K562 (cell line): ENCODE data around the gene FAM161B. TPM values are rescaled to one million over a fixed set of nuclear protein-coding genes. Genes with fewer than 3 reads are reported as not detected.

Experiments used
- ATAC-seq: fragments of 200-7000 bp; cut with Tn5 transposase; 3 replicates; pipeline ENCODE4 v1.9.1; 2020; ENCODE audit warnings: moderate library complexity
- BruUV-seq: library from RNA; stranded (reverse); fragments of 400-500 nt; replicated peaks from 2 replicates; lab custom pipeline; 2021; lab: Mats Ljungman, UMichigan
- CTCF ChIA-PET: fragments of 300-600 bp; formaldehyde crosslinking; extraction: SDS; loops from one replicate; lab custom pipeline; 2021; ENCODE audit warnings: low intra/inter-chr PET ratio; lab: Yijun Ruan, JAX
- POLR2A ChIA-PET: fragments of 300-600, 350-650 bp; sonication (Branson Sonifier 250); formaldehyde crosslinking; extraction: SDS; loops from one replicate; lab custom pipeline; 2021; ENCODE audit warnings: antibody characterized with exemption, inconsistent platforms; lab: Yijun Ruan, JAX
- DNase-seq, 4 experiments: peaks; one replicate each; pipeline versions ENCODE4 v3.0.0 to v3.0.0-alpha.2; 2011 to 2018; ENCODE audit warnings: low spot score in 3 of 4, mixed read lengths in 3 of 4; ENCODE audit errors: extremely low read depth in 1 of 4
- FAIRE-seq: peaks from 2 replicates; lab custom pipeline; 2011; peaks lifted over from hg19 to GRCh38; lab: Jason Lieb, UNC
- H2AFZ ChIP-seq: 2 replicates; pipeline ENCODE4 v1.6.0; 2011; ENCODE audit warnings: low read depth, low read length, control low read depth, inconsistent platforms
- H3K27ac ChIP-seq: fragments of 200-600 bp; 3 replicates; pipeline ENCODE4 v1.8.0; 2011; ENCODE audit warnings: low read depth, mild to moderate bottlenecking, control low read depth, inconsistent platforms, low read length, moderate library complexity, mixed read lengths; ENCODE audit errors: extremely low read depth
- H3K27me3 ChIP-seq, 2 experiments: fragments of 300-600 bp in 1 of 2; 2 replicates in 1 of 2; 3 replicates in 1 of 2; pipeline versions ENCODE4 v1.6.0 to v1.8.0; 2011; ENCODE audit warnings: inconsistent platforms in 2 of 2, low read length in 2 of 2, mild to moderate bottlenecking in 1 of 2, mixed read lengths in 1 of 2, moderate library complexity in 1 of 2; ENCODE audit not compliant: control insufficient read depth in 2 of 2, insufficient read depth in 2 of 2
- H3K36me3 ChIP-seq: fragments of 300-600 bp; 3 replicates; pipeline ENCODE4 v1.8.0; 2011; ENCODE audit warnings: mild to moderate bottlenecking, low read length, inconsistent platforms; ENCODE audit not compliant: control insufficient read depth, insufficient read depth
- H3K4me1 ChIP-seq, 2 experiments: fragments of 200-600 bp in 1 of 2; replicated peaks in 1 of 2; 2 replicates in 1 of 2; 3 replicates in 1 of 2; pipeline versions ENCODE4 v1.5.1 to v1.8.0; 2011; ENCODE audit warnings: inconsistent platforms in 2 of 2, low read length in 2 of 2, mild to moderate bottlenecking in 1 of 2, mixed read lengths in 1 of 2, moderate library complexity in 1 of 2; ENCODE audit not compliant: control insufficient read depth in 2 of 2, insufficient read depth in 2 of 2
- H3K4me2 ChIP-seq: 2 replicates; pipeline ENCODE4 v1.6.1; 2011; ENCODE audit warnings: low read length, control low read depth, inconsistent platforms, mixed read lengths; ENCODE audit not compliant: insufficient read depth
- H3K4me3 ChIP-seq: fragments of 200-600 bp; sonication (generic), shearing (Covaris generic); 2 replicates; pipeline ENCODE4 v1.5.1; 2016; ENCODE audit warnings: control low read depth, inconsistent platforms
- H3K79me2 ChIP-seq: fragments of 200-600 bp; 3 replicates; pipeline ENCODE4 v1.8.0; 2011; ENCODE audit warnings: low read length, inconsistent platforms; ENCODE audit not compliant: control insufficient read depth, insufficient read depth
- H3K9ac ChIP-seq, 2 experiments: 2 replicates each; pipeline versions ENCODE4 v1.6.0 to v1.6.1; 2011; ENCODE audit warnings: low read depth in 2 of 2, low read length in 2 of 2, control low read depth in 1 of 2, inconsistent platforms in 1 of 2, mild to moderate bottlenecking in 1 of 2, mixed read lengths in 1 of 2; ENCODE audit not compliant: insufficient read depth in 1 of 2
- H3K9me1 ChIP-seq: one replicate; pipeline ENCODE4 v1.6.0; 2011; ENCODE audit warnings: inconsistent platforms, mild to moderate bottlenecking, low read length, moderate library complexity; ENCODE audit not compliant: control insufficient read depth, insufficient read depth
- H3K9me3 ChIP-seq: replicated peaks from 2 replicates; pipeline ENCODE4 v1.5.1; 2011; ENCODE audit warnings: low read depth, low read length, inconsistent platforms; ENCODE audit not compliant: control insufficient read depth, insufficient read depth
- H4K20me1 ChIP-seq: replicated peaks from 2 replicates; pipeline ENCODE4 v1.6.1; 2011; ENCODE audit warnings: low read length, inconsistent platforms, mixed read lengths; ENCODE audit not compliant: control insufficient read depth, insufficient read depth
- BRF2 ChIP-seq: IDR thresholded peaks from 3 replicates; pipeline ENCODE4 v1.6.1; 2011; ENCODE audit warnings: borderline replicate concordance, mild to moderate bottlenecking; ENCODE audit not compliant: insufficient read length, insufficient read depth
- GABPB2 ChIP-seq: fragments of 250-450 bp; sonication (Bioruptor Pico); conservative IDR thresholded peaks from 2 replicates; pipeline ENCODE4 v1.5.1; 2021; ENCODE audit warnings: mild to moderate bottlenecking
- GATA2 ChIP-seq: sonication (generic); formaldehyde crosslinking; IDR thresholded peaks from 2 replicates; pipeline ENCODE4 v1.4.0; 2020; ENCODE audit warnings: mild to moderate bottlenecking, missing genetic modification reagents
- HNRNPUL1 ChIP-seq: fragments of 200-400 bp; formaldehyde crosslinking; IDR thresholded peaks from 2 replicates; pipeline ENCODE4 v1.6.1; 2017; ENCODE audit warnings: low read length
- MEF2A ChIP-seq: IDR thresholded peaks from 2 replicates; pipeline ENCODE4 v1.6.1; 2011; ENCODE audit warnings: low read depth, mild to moderate bottlenecking, low read length, moderate library complexity; ENCODE audit not compliant: control insufficient read depth
- MXI1 ChIP-seq: IDR thresholded peaks from 2 replicates; pipeline ENCODE4 v1.6.1; 2011; ENCODE audit warnings: low read depth, mild to moderate bottlenecking, improper control_type of control experiment, low read length
- NCOR1 ChIP-seq: fragments of 450-650 bp; IDR thresholded peaks from 2 replicates; pipeline ENCODE4 v1.6.1; 2016; ENCODE audit warnings: mild to moderate bottlenecking, moderate library complexity
- POLR3G ChIP-seq: IDR thresholded peaks from 2 replicates; pipeline ENCODE4 v1.6.1; 2011; ENCODE audit not compliant: insufficient read length, insufficient replicate concordance; ENCODE audit errors: extremely low read depth
- POU5F1 ChIP-seq: fragments of 150-350 bp; IDR thresholded peaks from 2 replicates; pipeline ENCODE4 v1.6.1; 2014; ENCODE audit warnings: borderline replicate concordance, low read length, low read depth, mild to moderate bottlenecking; ENCODE audit not compliant: partially characterized antibody
- RBM17 ChIP-seq: fragments of 200-400 bp; formaldehyde crosslinking; IDR thresholded peaks from 2 replicates; pipeline ENCODE4 v1.6.1; 2017; ENCODE audit warnings: low read depth, mild to moderate bottlenecking, low read length, borderline replicate concordance
- U2AF1 ChIP-seq: fragments of 200-400 bp; formaldehyde crosslinking; optimal IDR thresholded peaks from 2 replicates; pipeline ENCODE3; 2017; ENCODE audit warnings: mild to moderate bottlenecking, low read depth, low read length, moderate library complexity
- ZFP30 ChIP-seq: fragments of 250-450 bp; sonication (Bioruptor Pico); IDR thresholded peaks from 2 replicates; pipeline ENCODE4 v1.8.0; 2022; ENCODE audit warnings: moderate library complexity, mild to moderate bottlenecking, inconsistent platforms, borderline replicate concordance
- ZNF212 ChIP-seq: fragments of 450-650 bp; formaldehyde crosslinking; IDR thresholded peaks from 2 replicates; pipeline ENCODE4 v1.4.0; 2020; ENCODE audit warnings: mild to moderate bottlenecking
- ZNF24 ChIP-seq: fragments of 450-650 bp; IDR thresholded peaks from 2 replicates; pipeline ENCODE4 v1.6.1; 2016
- ZNF347 ChIP-seq: fragments of 450-650 bp; formaldehyde crosslinking; IDR thresholded peaks from 2 replicates; pipeline ENCODE4 v1.4.0; 2020; ENCODE audit warnings: low read depth, mild to moderate bottlenecking, moderate library complexity
- ZNF695 ChIP-seq: fragments of 450-650 bp; formaldehyde crosslinking; IDR thresholded peaks from 2 replicates; pipeline ENCODE4 v1.4.0; 2020; ENCODE audit warnings: mild to moderate bottlenecking, moderate library complexity
- WGBS: fragments of 100-300 bp; shearing (Covaris generic); methylation state at CpG from one replicate; pipeline ENCODE4 v1.1.6; 2016; ENCODE audit warnings: low coverage, mixed read lengths; ENCODE audit not compliant: insufficient coverage; ENCODE audit errors: missing lambda C conversion rate; 5-methylcytosine and 5-hydroxymethylcytosine counted together
- in situ Hi-C: fragments of 300-500 bp; cut with MboI; formaldehyde crosslinking; loops from 4 replicates; pipeline ENCODE4 v1.15.0; 2018; ENCODE audit warnings: inconsistent platforms, mixed read lengths
- intact Hi-C: fragments of 100-400 bp; cut with micrococcal nuclease; formaldehyde crosslinking; loops from 2 replicates; pipeline ENCODE4 v1.14.2; 2022
- polyA plus RNA-seq, 8 experiments: library from polyadenylated mRNA; depleted of rRNA in 4 of 8; stranded (reverse) in 5 of 8; unstranded in 3 of 8; fragments of >200 nt; fragmentation: Nextera tagmentation in 2 of 8; fragmentation: Illumina TruSeq in 1 of 8; extraction: Ambion mirVana in 2 of 8; extraction: Trizol in 1 of 8; gene quantifications; 2 replicates each; pipeline versions ENCODE4 v1.2.1 to v1.2.3, GENCODE V29; 2011 to 2014; ENCODE audit warnings: inconsistent platforms in 1 of 8, missing spikeins in 1 of 8
- total RNA-seq, 7 experiments: library from RNA; depleted of rRNA in 6 of 7; stranded (reverse); fragments of >200 nt in 6 of 7; fragmentation: Illumina TruSeq in 2 of 7; extraction: Trizol in 2 of 7; gene quantifications; 2 replicates each; pipeline versions ENCODE4 v1.2.1 to v1.2.3, GENCODE V29; 2011 to 2021; ENCODE audit warnings: low replicate concordance in 1 of 7
- TF ChIP-seq, protein P1 (sequence below): fragments of 450-650 bp; IDR thresholded peaks from 2 replicates; pipeline ENCODE4 v1.6.1; 2018; ENCODE audit warnings: mild to moderate bottlenecking, low read depth; ENCODE audit not compliant: partially characterized antibody
- TF ChIP-seq, protein P2 (sequence below): sonication (generic); formaldehyde crosslinking; IDR thresholded peaks from 2 replicates; pipeline ENCODE4 v1.8.1; 2022; ENCODE audit warnings: missing genetic modification reagents

FAM161B gene
- total and polyA plus RNA-seq, 9 of the 15 experiments (the other 6 are each of a cell fraction or from before 2014, with no cell fraction given) = 0.15 to 1.3 (median 0.84) TPM

DNA sequence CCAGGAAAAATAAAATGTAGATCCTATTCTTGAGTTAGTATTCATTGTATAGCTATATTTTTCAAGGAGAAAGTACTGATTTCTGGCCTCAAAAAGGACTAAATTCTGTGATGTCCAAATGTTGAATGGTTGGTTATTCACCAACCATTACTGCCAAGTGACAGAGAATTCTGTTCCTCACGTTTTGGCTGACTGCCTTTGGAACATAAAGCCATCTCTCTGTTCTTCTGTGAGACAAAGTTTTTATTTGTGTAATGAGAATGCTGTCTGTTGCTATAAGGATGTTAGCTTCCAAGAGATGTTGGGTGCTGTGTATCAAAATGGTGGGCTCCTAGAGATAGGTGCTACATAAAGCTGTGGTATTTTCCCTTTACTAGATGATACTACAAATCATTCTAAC is 54.0 kb downstream of the FAM161B start:
- BruUV-seq = no TSS peak
- 11% methylated on average over 1 of the region's 1 CpG for WGBS
- intact Hi-C loops = loop anchor here (2.0 kb wide), 1 partner anchor 63 kb away; no protein-coding TSS in a partner anchor
- Histone ChIP-seq H3K4me3 (no peak overlapping the region), H3K27me3 (no peaks in the 10 kb centered on the region), H3K4me1 (no peaks in the 10 kb centered on the region; a peak in 1 of 5 replicates), H3K9me1 (no peaks in the 10 kb centered on the region), H3K9ac (no peak overlapping the region), H3K27ac (no peak overlapping the region), H3K9me3 (no peaks in the 10 kb centered on the region), H3K36me3 (peaks cover 85% of the 10 kb centered on the region), H3K4me2 (no peak overlapping the region), H2AFZ (no peak overlapping the region), H3K79me2 (peaks cover 23% of the 10 kb centered on the region), H4K20me1 (no peaks in the 10 kb centered on the region)
- DNase-seq = no peak
- CTCF ChIA-PET = no interaction called here
- TF ChIP-seq GABPB2 (CRISPR knock-in tag) (no peak), GATA2 (CRISPR knock-in tag) (no peak), POU5F1 (no peak), ZNF695 (CRISPR knock-in tag) (no peak), MXI1 (no peak), BRF2 (no peak), ZFP30 (CRISPR knock-in tag) (no peak), NCOR1 (no peak), POLR3G (no peak), U2AF1 (no peak), HNRNPUL1 (no peak), ZNF347 (no peak), MEF2A (no peak), RBM17 (no peak), ZNF212 (CRISPR knock-in tag) (no peak), ZNF24 (no peak)
- TF ChIP-seq, protein P1, sequence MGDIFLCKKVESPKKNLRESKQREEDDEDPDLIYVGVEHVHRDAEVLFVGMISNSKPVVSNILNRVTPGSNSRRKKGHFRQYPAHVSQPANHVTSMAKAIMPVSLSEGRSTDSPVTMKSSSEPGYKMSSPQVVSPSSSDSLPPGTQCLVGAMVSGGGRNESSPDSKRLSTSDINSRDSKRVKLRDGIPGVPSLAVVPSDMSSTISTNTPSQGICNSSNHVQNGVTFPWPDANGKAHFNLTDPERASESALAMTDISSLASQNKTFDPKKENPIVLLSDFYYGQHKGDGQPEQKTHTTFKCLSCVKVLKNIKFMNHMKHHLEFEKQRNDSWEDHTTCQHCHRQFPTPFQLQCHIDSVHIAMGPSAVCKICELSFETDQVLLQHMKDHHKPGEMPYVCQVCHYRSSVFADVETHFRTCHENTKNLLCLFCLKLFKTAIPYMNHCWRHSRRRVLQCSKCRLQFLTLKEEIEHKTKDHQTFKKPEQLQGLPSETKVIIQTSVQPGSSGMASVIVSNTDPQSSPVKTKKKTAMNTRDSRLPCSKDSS = no peak
- TF ChIP-seq, protein P2, sequence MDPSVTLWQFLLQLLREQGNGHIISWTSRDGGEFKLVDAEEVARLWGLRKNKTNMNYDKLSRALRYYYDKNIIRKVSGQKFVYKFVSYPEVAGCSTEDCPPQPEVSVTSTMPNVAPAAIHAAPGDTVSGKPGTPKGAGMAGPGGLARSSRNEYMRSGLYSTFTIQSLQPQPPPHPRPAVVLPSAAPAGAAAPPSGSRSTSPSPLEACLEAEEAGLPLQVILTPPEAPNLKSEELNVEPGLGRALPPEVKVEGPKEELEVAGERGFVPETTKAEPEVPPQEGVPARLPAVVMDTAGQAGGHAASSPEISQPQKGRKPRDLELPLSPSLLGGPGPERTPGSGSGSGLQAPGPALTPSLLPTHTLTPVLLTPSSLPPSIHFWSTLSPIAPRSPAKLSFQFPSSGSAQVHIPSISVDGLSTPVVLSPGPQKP (CRISPR knock-in tag) = no peak
- FAIRE-seq = no peak
- POLR2A ChIA-PET = interaction anchor here (2.9 kb wide), 1 partner anchor 9 kb away, joined by 10 read pairs; the partner anchor contains the start of gene ZNF410
- no peak for ATAC-seq
- in situ Hi-C loops = no loop called here
